BJ (cell line): ENCODE results near the gene SDHC. TPM values are rescaled to one million over a fixed set of nuclear protein-coding genes. Genes with fewer than 3 reads are reported as not detected.

Experiments used
- CTCF ChIA-PET: fragments of 350-600 bp; formaldehyde crosslinking; extraction: SDS; loops from one replicate; lab custom pipeline; 2021; ENCODE audit warnings: antibody characterized with exemption, inconsistent platforms; lab: Yijun Ruan, JAX
- POLR2A ChIA-PET: fragments of 300-600 bp; sonication (Branson Sonifier 250); formaldehyde crosslinking; extraction: SDS; loops from one replicate; lab custom pipeline; 2021; ENCODE audit warnings: antibody characterized with exemption; lab: Charles Lee
- DNase-seq: peaks from one replicate; pipeline ENCODE4 v3.0.0-alpha.2; 2011; ENCODE audit warnings: low read depth
- H3K27me3 ChIP-seq: 2 replicates; pipeline ENCODE4 v1.6.0; 2011; ENCODE audit warnings: low read length; ENCODE audit not compliant: control insufficient read depth, insufficient read depth
- H3K36me3 ChIP-seq: 2 replicates; pipeline ENCODE4 v1.5.1; 2011; ENCODE audit warnings: low read length; ENCODE audit not compliant: control insufficient read depth, insufficient read depth
- H3K4me3 ChIP-seq: 2 replicates; pipeline ENCODE4 v1.5.1; 2011; ENCODE audit warnings: low read depth, mild to moderate bottlenecking, control low read depth, low read length
- CTCF ChIP-seq: IDR thresholded peaks from 2 replicates; pipeline ENCODE4 v1.5.1; 2011; ENCODE audit warnings: low read depth, mild to moderate bottlenecking, control low read depth, inconsistent platforms, low read length, moderate library complexity; ENCODE audit not compliant: insufficient read depth
- polyA plus RNA-seq: library from polyadenylated mRNA; depleted of rRNA; stranded (reverse); fragments of >200 nt; gene quantifications from 2 replicates; pipeline ENCODE4 v1.2.3, GENCODE V29; 2011

The SDHC gene
- polyA plus RNA-seq, 1 experiment, result 275 TPM

GRCh38 chr1:161335796-161336195, 21.6 kb downstream of the SDHC start:
- no peak for DNase-seq
- CTCF ChIA-PET, result no interaction called here

GRCh38 chr1:161342177-161342576, 28.0 kb downstream of the SDHC start:
- Histone ChIP-seq H3K27me3 (no peaks in the 10 kb centered on the region), H3K36me3 (peaks cover 4% of the 10 kb centered on the region), H3K4me3 (no peak overlapping the region)
- ChIA-PET CTCF (interaction anchor here (1.1 kb wide), 1 partner anchor 115 kb away, joined by 4 read pairs; no protein-coding TSS in a partner anchor), POLR2A (no interaction called here)
- no peak for TF ChIP-seq CTCF
- no peak for DNase-seq

More at GRCh38 chr1:161335796-161336195, 21.6 kb downstream of the SDHC start:
- Histone ChIP-seq H3K27me3 (no peaks in the 10 kb centered on the region), H3K4me3 (no peak overlapping the region), H3K36me3 (peaks cover 6% of the 10 kb centered on the region)
- TF ChIP-seq CTCF, result no peak
- POLR2A ChIA-PET, result no interaction called here

GRCh38 chr1:161342821-161343220, 28.6 kb downstream of the SDHC start:
- H3K4me3 ChIP-seq, result no peak overlapping the region
- ChIA-PET CTCF (interaction anchor here (0.6 kb wide), 1 partner anchor 245 kb away, joined by 4 read pairs; no protein-coding TSS in a partner anchor), POLR2A (no interaction called here)
- no peaks in the 10 kb centered on the region for H3K27me3 ChIP-seq
- no peak for DNase-seq
- no peak for TF ChIP-seq CTCF
- H3K36me3 ChIP-seq, result peaks cover 4% of the 10 kb centered on the region

GRCh38 chr1:161350671-161351070, 36.5 kb downstream of the SDHC start:
- Histone ChIP-seq H3K27me3 (no peaks in the 10 kb centered on the region), H3K36me3 (no peaks in the 10 kb centered on the region), H3K4me3 (no peak overlapping the region)
- TF ChIP-seq CTCF, result no peak
- ChIA-PET POLR2A (no interaction called here), CTCF (no interaction called here)
- no peak for DNase-seq

- DNase-seq, result no peak
- no peaks in the 10 kb centered on the region for H3K36me3 ChIP-seq
- no peak overlapping the region for H3K4me3 ChIP-seq
- POLR2A ChIA-PET, result interaction anchor here (0.6 kb wide), 1 partner anchor 126 kb away, joined by 12 read pairs; no protein-coding TSS in a partner anchor
- H3K27me3 ChIP-seq, result no peaks in the 10 kb centered on the region
- TF ChIP-seq CTCF, result no peak
- CTCF ChIA-PET, result interaction anchor here (0.6 to 0.7 kb wide), 2 partner anchors 16 to 35 kb away, joined by 3 read pairs; no protein-coding TSS in a partner anchor
These were observed 37.3 kb downstream of the SDHC start for GRCh38 chr1:161351482-161351881.
